Measurements from ENCODE around the gene OSBP. TPM values are rescaled to one million over a fixed set of nuclear protein-coding genes. Genes with fewer than 3 reads are reported as not detected.

The OSBP gene
- total RNA-seq, 1 donor from 2014 or later = 16.7 TPM

DNA sequence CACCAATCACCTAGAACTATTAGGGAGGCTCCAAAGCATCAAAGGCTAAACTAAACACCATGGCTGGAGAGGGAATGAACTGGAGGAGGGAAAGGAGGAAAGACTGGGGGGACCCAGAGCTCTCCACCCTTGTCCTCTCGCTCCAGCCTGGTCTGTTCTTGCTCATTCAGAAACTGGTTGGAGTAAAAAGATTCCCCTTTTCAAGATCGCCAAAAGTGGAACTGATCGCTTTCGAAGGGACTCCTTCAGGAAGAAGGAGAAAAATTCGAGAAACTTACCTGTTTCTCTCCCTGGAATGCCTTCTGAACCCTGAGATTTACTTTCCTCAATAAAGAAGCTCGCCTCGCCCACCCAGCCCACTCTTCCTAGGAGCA lies 57.3 kb downstream of the OSBP start:
- TF ChIP-seq, protein P1, sequence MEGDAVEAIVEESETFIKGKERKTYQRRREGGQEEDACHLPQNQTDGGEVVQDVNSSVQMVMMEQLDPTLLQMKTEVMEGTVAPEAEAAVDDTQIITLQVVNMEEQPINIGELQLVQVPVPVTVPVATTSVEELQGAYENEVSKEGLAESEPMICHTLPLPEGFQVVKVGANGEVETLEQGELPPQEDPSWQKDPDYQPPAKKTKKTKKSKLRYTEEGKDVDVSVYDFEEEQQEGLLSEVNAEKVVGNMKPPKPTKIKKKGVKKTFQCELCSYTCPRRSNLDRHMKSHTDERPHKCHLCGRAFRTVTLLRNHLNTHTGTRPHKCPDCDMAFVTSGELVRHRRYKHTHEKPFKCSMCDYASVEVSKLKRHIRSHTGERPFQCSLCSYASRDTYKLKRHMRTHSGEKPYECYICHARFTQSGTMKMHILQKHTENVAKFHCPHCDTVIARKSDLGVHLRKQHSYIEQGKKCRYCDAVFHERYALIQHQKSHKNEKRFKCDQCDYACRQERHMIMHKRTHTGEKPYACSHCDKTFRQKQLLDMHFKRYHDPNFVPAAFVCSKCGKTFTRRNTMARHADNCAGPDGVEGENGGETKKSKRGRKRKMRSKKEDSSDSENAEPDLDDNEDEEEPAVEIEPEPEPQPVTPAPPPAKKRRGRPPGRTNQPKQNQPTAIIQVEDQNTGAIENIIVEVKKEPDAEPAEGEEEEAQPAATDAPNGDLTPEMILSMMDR (IDR thresholded peaks at IDR 0.05) = no peak
- DNase-seq (ENCODE audit: low spot score in 2 of 2) = no peak
- intact Hi-C loops (cut with DNase I) = loop anchor here (10.0 kb wide), 2 partner anchors 413 to 1597 kb away; partner anchors contain the start of gene FAM111A

GRCh38 chr11:59556917-59557348 lies 58.6 kb downstream of the OSBP start:
- H3K27me3 ChIP-seq = no peaks in the 10 kb centered on the region
- intact Hi-C loops (cut with DNase I) = loop anchor here (10.0 kb wide), 2 partner anchors 412 to 1598 kb away; partner anchors contain the start of gene FAM111A
- H3K4me1 ChIP-seq = peaks cover 0 to 8% of the 10 kb centered on the region in 2 donors
- H3K4me3 ChIP-seq = peak overlapping the region in 1 of 2 donors; percentile 57
- no peaks in the 10 kb centered on the region for H3K36me3 ChIP-seq
- no peaks in the 10 kb centered on the region for H3K9me3 ChIP-seq
- H3K27ac ChIP-seq = peak overlapping the region; percentile 57 to 74
- TF ChIP-seq, protein P1 (IDR thresholded peaks at IDR 0.05) = no peak
- DNase-seq (ENCODE audit: low spot score in 2 of 2) = no peak

More for the DNA sequence above, 57.3 kb downstream of the OSBP start:
- Histone ChIP-seq H3K27me3 (no peaks in the 10 kb centered on the region), H3K9me3 (no peaks in the 10 kb centered on the region), H3K4me3 (no peak overlapping the region), H3K36me3 (no peaks in the 10 kb centered on the region), H3K27ac (peak overlapping the region; percentile 57 to 74), H3K4me1 (peaks cover 0 to 8% of the 10 kb centered on the region in 2 donors)

DNA sequence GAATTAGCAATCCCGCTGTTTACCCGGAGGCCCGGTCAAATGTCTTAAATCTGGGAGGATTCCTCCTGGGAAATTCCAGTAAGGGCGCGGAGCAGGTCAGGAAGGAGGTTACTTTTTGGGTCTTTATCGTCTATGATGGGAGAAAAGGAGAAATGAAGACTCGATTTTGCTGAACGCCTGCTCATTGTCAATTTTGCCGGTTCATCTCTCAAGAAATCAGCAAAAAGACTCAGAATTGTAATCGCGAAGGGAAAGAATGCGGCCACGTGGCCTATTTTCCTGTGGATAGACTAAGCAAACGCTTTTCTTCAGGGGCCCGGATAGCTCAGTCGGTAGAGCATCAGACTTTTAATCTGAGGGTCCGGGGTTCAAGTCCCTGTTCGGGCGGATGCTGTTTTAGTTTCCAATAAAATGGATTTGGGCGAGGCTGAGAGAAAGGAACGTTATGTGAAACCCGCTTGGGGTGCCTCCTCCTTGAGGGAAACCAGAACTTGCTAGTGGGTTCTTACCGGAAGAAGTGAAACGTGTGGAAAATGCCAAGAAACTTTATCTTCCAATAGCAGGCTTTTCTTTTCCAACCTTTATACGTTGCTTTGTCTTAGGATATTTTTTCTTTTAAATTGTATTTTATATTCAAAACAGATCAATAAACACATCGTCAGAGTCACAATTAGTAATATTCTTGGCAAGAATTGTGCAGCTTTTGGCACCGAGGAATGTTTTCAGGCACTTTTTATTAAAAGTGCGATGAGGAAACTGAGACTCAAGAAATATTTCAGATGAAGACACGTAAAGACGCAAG lies 59.3 kb downstream of the OSBP start:
- Histone ChIP-seq H3K4me3 (peak overlapping the region; percentile 24 to 57), H3K4me1 (peaks cover 0 to 6% of the 10 kb centered on the region in 2 donors), H3K9me3 (no peaks in the 10 kb centered on the region), H3K36me3 (no peaks in the 10 kb centered on the region), H3K27ac (peak overlapping the region; percentile 62 to 74), H3K27me3 (no peaks in the 10 kb centered on the region)
- peak in 1 of 2 donors; percentile 74 for DNase-seq (ENCODE audit: low spot score in 2 of 2)
- TF ChIP-seq, protein P1 (IDR thresholded peaks at IDR 0.05) = no peak
- intact Hi-C loops (cut with DNase I) = loop anchor here (10.0 kb wide), 2 partner anchors 412 to 1598 kb away; partner anchors contain the start of gene FAM111A

GRCh38 chr11:59555601-59556114 lies 59.9 kb downstream of the OSBP start:
- intact Hi-C loops (cut with DNase I) = loop anchor here (10.0 kb wide), 2 partner anchors 411 to 1599 kb away; partner anchors contain the start of gene FAM111A

DNA sequence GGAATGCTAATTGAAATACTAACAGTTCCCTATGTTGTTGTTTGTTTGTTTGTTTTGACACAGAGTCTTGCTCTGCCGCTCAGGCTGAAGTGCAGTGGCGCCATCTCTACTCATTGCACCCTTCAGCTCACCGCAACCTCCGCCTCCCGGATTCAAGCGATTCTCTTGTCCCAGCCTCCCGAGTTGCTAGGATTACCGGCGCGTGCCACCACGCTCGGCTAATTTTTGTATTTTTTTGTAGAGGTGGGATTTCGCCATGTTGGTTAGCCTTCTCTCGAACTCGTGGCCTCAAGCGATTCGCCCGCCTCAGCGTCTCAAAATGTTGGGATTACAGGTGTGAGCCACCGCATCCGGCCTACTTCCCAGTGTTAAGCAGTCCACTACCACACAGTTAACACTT lies 62.3 kb downstream of the OSBP start:
- H3K4me1 ChIP-seq = peaks cover 3 to 4% of the 10 kb centered on the region in 2 donors
- TF ChIP-seq, protein P1 (IDR thresholded peaks at IDR 0.05) = no peak
- no peak overlapping the region for H3K4me3 ChIP-seq
- no peaks in the 10 kb centered on the region for H3K36me3 ChIP-seq
- DNase-seq (ENCODE audit: low spot score in 2 of 2) = no peak
- H3K9me3 ChIP-seq = no peaks in the 10 kb centered on the region
- peak overlapping the region in 1 of 2 donors; percentile 89 for H3K27ac ChIP-seq
- H3K27me3 ChIP-seq = no peaks in the 10 kb centered on the region
- intact Hi-C loops (cut with DNase I) = loop anchor here (5.0 to 10.0 kb wide), 4 partner anchors 64 to 1601 kb away; partner anchors contain the start of genes FAM111A, LPXN, OSBP and ZFP91

More at GRCh38 chr11:59555601-59556114, 59.9 kb downstream of the OSBP start:
- peak overlapping the region; percentile 24 to 57 for H3K4me3 ChIP-seq
- H3K27me3 ChIP-seq = no peaks in the 10 kb centered on the region
- H3K4me1 ChIP-seq = peaks cover 0 to 3% of the 10 kb centered on the region in 2 donors
- no peaks in the 10 kb centered on the region for H3K9me3 ChIP-seq
- DNase-seq (ENCODE audit: low spot score in 2 of 2) = no peak
- H3K36me3 ChIP-seq = no peaks in the 10 kb centered on the region
- TF ChIP-seq, protein P1 (IDR thresholded peaks at IDR 0.05) = no peak
- peak overlapping the region; percentile 62 to 74 for H3K27ac ChIP-seq

All from ascending aorta (tissue), 2 donors.